ENCODE measurements around the gene SDK2. TPM values are rescaled to one million over a fixed set of nuclear protein-coding genes. Genes with fewer than 3 reads are reported as not detected.

Gene SDK2
- total and polyA plus RNA-seq, 2 of the 8 experiments (the other 6 are each of a cell fraction or from before 2014, with no cell fraction given): 3.9 to 4.1 TPM

GRCh38 chr17:73378974-73379470, 265.2 kb downstream of the SDK2 start:
- Histone ChIP-seq H3K4me2 (ENCODE audit: insufficient read depth in 1 of 2, low read depth in 2 of 2, low read length in 2 of 2) (no peak overlapping the region), H3K27ac (ENCODE audit: low read depth, low read length) (no peak overlapping the region), H3K23me2 (ENCODE audit: low read depth, low read length) (no peaks in the 10 kb centered on the region), H3K23ac (ENCODE audit: insufficient read length) (no peak overlapping the region), H2AFZ (ENCODE audit: low read length) (no peak overlapping the region), H4K20me1 (replicated peaks in 1 of 2; ENCODE audit: control insufficient read depth in 1 of 2, insufficient read depth in 2 of 2, low read length in 2 of 2) (no peaks in the 10 kb centered on the region), H3K14ac (ENCODE audit: insufficient read length) (no peak overlapping the region), H3K4me3 (ENCODE audit: extremely low read depth in 1 of 4, insufficient read depth in 2 of 4, low read depth in 3 of 4, low read length in 4 of 4) (no peak overlapping the region), H2BK5ac (ENCODE audit: low read depth, low read length) (0 out of 2 replicates have a peak overlapping the region, but pooled peaks have one; percentile 30), H3K4me1 (replicated peaks in 1 of 4; ENCODE audit: control insufficient read depth in 3 of 4, insufficient read depth in 4 of 4, low read length in 3 of 4) (no peaks in the 10 kb centered on the region; a peak in 2 of 7 replicates), H3K79me2 (ENCODE audit: control insufficient read depth in 1 of 2, insufficient read depth in 2 of 2, low read length in 2 of 2) (no peaks in the 10 kb centered on the region), H3K36me3 (ENCODE audit: control insufficient read depth in 2 of 4, insufficient read depth in 4 of 4, low read length in 3 of 4) (peaks cover 0 to 6% (median 0%) of the 10 kb centered on the region in 4 experiments; a peak in 2 of 8 replicates), H3K56ac (replicated peaks; ENCODE audit: insufficient read length, low read depth, low read length) (no peak overlapping the region), H2BK120ac (replicated peaks; ENCODE audit: low read depth, low read length) (no peak overlapping the region), H4K91ac (replicated peaks; ENCODE audit: insufficient read length, low read length) (no peak overlapping the region), H3K79me1 (ENCODE audit: low read depth, low read length) (no peaks in the 10 kb centered on the region), H3K27me3 (replicated peaks in 1 of 4; ENCODE audit: control insufficient read depth in 3 of 4, extremely low read depth in 1 of 4, insufficient read depth in 3 of 4, low read length in 3 of 4) (no peaks in the 10 kb centered on the region), H3K9ac (replicated peaks in 1 of 4; ENCODE audit: extremely low read depth in 1 of 4, low read depth in 3 of 4, low read length in 3 of 4) (no peak overlapping the region), H2BK12ac (ENCODE audit: low read depth, low read length) (no peak overlapping the region), H3K18ac (ENCODE audit: extremely low read depth, low read length) (peak overlapping the region; percentile 71; the same call in 1 of the 2 replicates), H3K9me3 (ENCODE audit: insufficient read depth in 2 of 2, low read depth in 1 of 2, low read length in 1 of 2) (no peaks in the 10 kb centered on the region), H3K4ac (replicated peaks; ENCODE audit: insufficient read length, low read depth, low read length) (no peak overlapping the region), H4K5ac (ENCODE audit: insufficient read length, low read depth, low read length) (no peak overlapping the region), H2BK15ac (ENCODE audit: low read length) (no peak overlapping the region), H2AK5ac (ENCODE audit: low read depth, low read length) (no peak overlapping the region), H4K8ac (ENCODE audit: extremely low read depth, insufficient read depth, low read length) (peak overlapping the region; percentile 85), H2BK20ac (ENCODE audit: low read length) (no peak overlapping the region)
- ChIA-PET POLR2A (ENCODE audit: partially characterized antibody) (no interaction called here), CTCF (ENCODE audit: partially characterized antibody) (interaction anchor here (1.4 to 4.2 kb wide), 2 partner anchors 9 to 12 kb away, joined by 3 to 28 read pairs; no protein-coding TSS in a partner anchor)
- 90% methylated on average over 15 of the region's 20 CpGs; no CpG with 5 or more reads in 1 of the 2 experiments for WGBS, 2 experiments (ENCODE audit: extremely low coverage in 1 of 2, insufficient coverage in 1 of 2, insufficient read length in 1 of 2, insufficient replicate concordance in 2 of 2, low coverage in 1 of 2, low lambda C conversion rate in 2 of 2, missing lambda C conversion rate in 1 of 2)
- DNase-seq (ENCODE audit: low read depth in 1 of 2, low spot score in 2 of 2): no peak
- TF ChIP-seq POLR2A (IDR thresholded peaks at IDR 0.05; ENCODE audit: control extremely low read depth in 1 of 2, low read depth in 2 of 2, low read length in 2 of 2) (no peak), BCL11A (IDR thresholded peaks at IDR 0.05; ENCODE audit: low read depth in 2 of 2, low read length in 2 of 2) (no peak), TAF1 (IDR thresholded peaks at IDR 0.05; ENCODE audit: low read depth, low read length) (no peak), SP4 (IDR thresholded peaks at IDR 0.05; ENCODE audit: low read length) (no peak), CEBPB (IDR thresholded peaks at IDR 0.05; ENCODE audit: low read depth, low read length) (no peak), USF2 (IDR thresholded peaks at IDR 0.05; ENCODE audit: low read length) (no peak), KDM1A (IDR thresholded peaks at IDR 0.05; ENCODE audit: borderline replicate concordance, low read length) (no peak), CBX8 (IDR thresholded peaks at IDR 0.05; ENCODE audit: borderline replicate concordance, low read depth, low read length) (no peak), SP2 (IDR thresholded peaks at IDR 0.05; ENCODE audit: low read length) (no peak), GTF2F1 (IDR thresholded peaks at IDR 0.05; ENCODE audit: borderline replicate concordance, low read depth, low read length) (no peak), EZH2 (IDR thresholded peaks at IDR 0.05; ENCODE audit: low read depth, low read length, severe bottlenecking) (no peak)
- TF ChIP-seq, protein P1, sequence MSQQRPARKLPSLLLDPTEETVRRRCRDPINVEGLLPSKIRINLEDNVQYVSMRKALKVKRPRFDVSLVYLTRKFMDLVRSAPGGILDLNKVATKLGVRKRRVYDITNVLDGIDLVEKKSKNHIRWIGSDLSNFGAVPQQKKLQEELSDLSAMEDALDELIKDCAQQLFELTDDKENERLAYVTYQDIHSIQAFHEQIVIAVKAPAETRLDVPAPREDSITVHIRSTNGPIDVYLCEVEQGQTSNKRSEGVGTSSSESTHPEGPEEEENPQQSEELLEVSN (IDR thresholded peaks at IDR 0.05): no peak
- no peak for FAIRE-seq
